ENCODE data around the gene PRRT4.

PRRT4 gene

DNA sequence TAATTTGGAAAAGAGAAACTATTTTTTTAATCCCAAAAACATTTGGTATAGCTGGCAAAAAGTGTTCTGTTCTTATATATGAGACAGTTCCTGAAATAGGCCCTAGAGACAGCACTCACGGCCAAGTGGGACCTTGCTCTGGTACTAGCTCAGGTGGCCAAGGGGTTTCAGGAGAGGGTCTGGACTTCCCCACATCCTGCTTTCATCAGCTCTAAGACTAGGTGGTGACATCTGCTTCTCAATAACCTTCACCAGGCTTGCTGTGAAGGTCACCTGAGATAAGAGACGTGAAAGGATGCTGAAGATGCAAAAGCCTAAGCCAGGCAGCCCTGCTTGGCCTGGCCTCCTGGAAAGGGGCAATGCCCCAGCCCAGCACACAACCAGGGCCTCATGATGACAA, 58.4 kb downstream of the PRRT4 start:
- Histone ChIP-seq H3K9me2 (replicated peaks; ENCODE audit: insufficient read depth, low read length) (no peaks in the 10 kb centered on the region), H3K9ac (ENCODE audit: low read length) (no peak overlapping the region), H4K20me1 (ENCODE audit: insufficient read depth, low read length) (no peaks in the 10 kb centered on the region), H3K4me2 (ENCODE audit: low read depth, low read length) (no peak overlapping the region), H3K79me2 (ENCODE audit: low read length) (no peaks in the 10 kb centered on the region), H3K27me3 (replicated peaks; ENCODE audit: insufficient read depth, low read length) (no peaks in the 10 kb centered on the region), H3K36me3 (replicated peaks; ENCODE audit: insufficient read depth, low read length) (no peaks in the 10 kb centered on the region), H2AFZ (ENCODE audit: low read length) (no peak overlapping the region), H3K4me1 (ENCODE audit: low read length) (no peaks in the 10 kb centered on the region), H3K27ac (ENCODE audit: low read length) (no peak overlapping the region), H3F3A (ENCODE audit: insufficient read depth, low read length) (no peaks in the 10 kb centered on the region), H3K4me3 (ENCODE audit: low read length) (no peak overlapping the region), H3K9me3 (replicated peaks; ENCODE audit: insufficient read depth, low read length) (no peaks in the 10 kb centered on the region)
- TF ChIP-seq, protein P1, sequence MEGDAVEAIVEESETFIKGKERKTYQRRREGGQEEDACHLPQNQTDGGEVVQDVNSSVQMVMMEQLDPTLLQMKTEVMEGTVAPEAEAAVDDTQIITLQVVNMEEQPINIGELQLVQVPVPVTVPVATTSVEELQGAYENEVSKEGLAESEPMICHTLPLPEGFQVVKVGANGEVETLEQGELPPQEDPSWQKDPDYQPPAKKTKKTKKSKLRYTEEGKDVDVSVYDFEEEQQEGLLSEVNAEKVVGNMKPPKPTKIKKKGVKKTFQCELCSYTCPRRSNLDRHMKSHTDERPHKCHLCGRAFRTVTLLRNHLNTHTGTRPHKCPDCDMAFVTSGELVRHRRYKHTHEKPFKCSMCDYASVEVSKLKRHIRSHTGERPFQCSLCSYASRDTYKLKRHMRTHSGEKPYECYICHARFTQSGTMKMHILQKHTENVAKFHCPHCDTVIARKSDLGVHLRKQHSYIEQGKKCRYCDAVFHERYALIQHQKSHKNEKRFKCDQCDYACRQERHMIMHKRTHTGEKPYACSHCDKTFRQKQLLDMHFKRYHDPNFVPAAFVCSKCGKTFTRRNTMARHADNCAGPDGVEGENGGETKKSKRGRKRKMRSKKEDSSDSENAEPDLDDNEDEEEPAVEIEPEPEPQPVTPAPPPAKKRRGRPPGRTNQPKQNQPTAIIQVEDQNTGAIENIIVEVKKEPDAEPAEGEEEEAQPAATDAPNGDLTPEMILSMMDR (IDR thresholded peaks at IDR 0.05; ENCODE audit: low read length) = no peak
- no peak for TF ChIP-seq EZH2phosphoT487 (IDR thresholded peaks at IDR 0.05; ENCODE audit: low read length)
- TF ChIP-seq EZH2 (optimal IDR thresholded peaks at IDR 0.05; ENCODE audit: low read depth, low read length) = no peak
- DNase-seq = no peak

GRCh38 chr7:128302139-128302538, 59.4 kb downstream of the PRRT4 start:
- H3K9me3 ChIP-seq (replicated peaks; ENCODE audit: insufficient read depth, low read length) = no peaks in the 10 kb centered on the region
- no peak overlapping the region for H3K4me3 ChIP-seq (ENCODE audit: low read length)
- TF ChIP-seq EZH2 (optimal IDR thresholded peaks at IDR 0.05; ENCODE audit: low read depth, low read length) = no peak
- no peaks in the 10 kb centered on the region for H3K36me3 ChIP-seq (replicated peaks; ENCODE audit: insufficient read depth, low read length)
- H3F3A ChIP-seq (ENCODE audit: insufficient read depth, low read length) = no peaks in the 10 kb centered on the region
- H3K27me3 ChIP-seq (replicated peaks; ENCODE audit: insufficient read depth, low read length) = no peaks in the 10 kb centered on the region
- H3K9me2 ChIP-seq (replicated peaks; ENCODE audit: insufficient read depth, low read length) = no peaks in the 10 kb centered on the region
- H3K27ac ChIP-seq (ENCODE audit: low read length) = no peak overlapping the region
- no peaks in the 10 kb centered on the region for H3K4me1 ChIP-seq (ENCODE audit: low read length)
- H4K20me1 ChIP-seq (ENCODE audit: insufficient read depth, low read length) = no peaks in the 10 kb centered on the region
- H3K4me2 ChIP-seq (ENCODE audit: low read depth, low read length) = no peak overlapping the region
- DNase-seq = no peak
- no peak overlapping the region for H2AFZ ChIP-seq (ENCODE audit: low read length)
- H3K79me2 ChIP-seq (ENCODE audit: low read length) = no peaks in the 10 kb centered on the region
- H3K9ac ChIP-seq (ENCODE audit: low read length) = no peak overlapping the region
